GM12875 (cell line): ENCODE results near the gene FAM107B.

Source experiments
- H3K4me3 ChIP-seq: one replicate; pipeline ENCODE4 v1.5.1; 2011; ENCODE audit warnings: low read depth, low read length, control low read depth
- TF ChIP-seq, protein P1 (sequence below): IDR thresholded peaks from 2 replicates; pipeline ENCODE4 v1.5.1; 2011; ENCODE audit warnings: low read depth, mild to moderate bottlenecking, control low read depth, inconsistent platforms, low read length, moderate library complexity, borderline replicate concordance; ENCODE audit not compliant: insufficient read depth

Gene FAM107B

DNA sequence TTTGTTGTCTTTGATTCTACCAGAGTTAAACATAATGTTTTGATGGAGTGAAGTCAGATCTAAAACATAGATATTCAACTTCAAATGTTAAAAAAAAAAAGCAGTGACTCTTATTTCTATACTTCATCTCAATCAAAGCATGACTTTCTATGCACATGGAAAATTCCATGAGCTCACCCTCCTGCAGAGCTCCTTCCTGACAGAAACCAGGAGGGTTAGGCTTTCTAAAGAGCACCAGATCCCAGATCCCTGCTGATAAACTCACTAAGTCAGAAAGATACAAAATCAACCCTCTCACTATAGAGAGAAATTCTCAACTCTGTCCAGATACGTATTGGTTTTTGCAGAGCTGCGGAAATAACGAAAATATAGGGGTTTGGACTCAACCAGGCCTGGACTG is 122.6 kb downstream of the FAM107B start:
- TF ChIP-seq, protein P1, sequence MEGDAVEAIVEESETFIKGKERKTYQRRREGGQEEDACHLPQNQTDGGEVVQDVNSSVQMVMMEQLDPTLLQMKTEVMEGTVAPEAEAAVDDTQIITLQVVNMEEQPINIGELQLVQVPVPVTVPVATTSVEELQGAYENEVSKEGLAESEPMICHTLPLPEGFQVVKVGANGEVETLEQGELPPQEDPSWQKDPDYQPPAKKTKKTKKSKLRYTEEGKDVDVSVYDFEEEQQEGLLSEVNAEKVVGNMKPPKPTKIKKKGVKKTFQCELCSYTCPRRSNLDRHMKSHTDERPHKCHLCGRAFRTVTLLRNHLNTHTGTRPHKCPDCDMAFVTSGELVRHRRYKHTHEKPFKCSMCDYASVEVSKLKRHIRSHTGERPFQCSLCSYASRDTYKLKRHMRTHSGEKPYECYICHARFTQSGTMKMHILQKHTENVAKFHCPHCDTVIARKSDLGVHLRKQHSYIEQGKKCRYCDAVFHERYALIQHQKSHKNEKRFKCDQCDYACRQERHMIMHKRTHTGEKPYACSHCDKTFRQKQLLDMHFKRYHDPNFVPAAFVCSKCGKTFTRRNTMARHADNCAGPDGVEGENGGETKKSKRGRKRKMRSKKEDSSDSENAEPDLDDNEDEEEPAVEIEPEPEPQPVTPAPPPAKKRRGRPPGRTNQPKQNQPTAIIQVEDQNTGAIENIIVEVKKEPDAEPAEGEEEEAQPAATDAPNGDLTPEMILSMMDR, result no peak
- H3K4me3 ChIP-seq, result no peak overlapping the region

DNA sequence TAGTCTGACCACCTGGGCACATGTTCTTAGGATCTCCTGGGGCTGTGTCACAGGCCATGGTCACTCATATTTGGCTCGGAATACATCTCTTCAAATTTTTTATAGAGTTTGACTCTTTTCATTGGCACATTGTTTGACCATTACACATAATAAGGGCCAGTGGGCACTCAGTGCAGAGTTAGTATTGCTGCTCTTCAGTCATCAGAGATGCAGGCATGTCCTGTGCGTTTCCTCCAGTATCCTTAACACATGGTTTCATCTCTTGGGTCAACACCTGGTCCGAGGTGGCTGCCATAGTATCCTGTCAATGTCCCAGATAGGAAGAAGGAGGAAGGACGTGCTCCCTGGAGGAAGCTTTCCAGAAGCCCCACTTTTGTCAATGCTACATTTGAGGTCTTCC is 125.0 kb downstream of the FAM107B start:
- TF ChIP-seq, protein P1, result no peak
- H3K4me3 ChIP-seq, result no peak overlapping the region

DNA sequence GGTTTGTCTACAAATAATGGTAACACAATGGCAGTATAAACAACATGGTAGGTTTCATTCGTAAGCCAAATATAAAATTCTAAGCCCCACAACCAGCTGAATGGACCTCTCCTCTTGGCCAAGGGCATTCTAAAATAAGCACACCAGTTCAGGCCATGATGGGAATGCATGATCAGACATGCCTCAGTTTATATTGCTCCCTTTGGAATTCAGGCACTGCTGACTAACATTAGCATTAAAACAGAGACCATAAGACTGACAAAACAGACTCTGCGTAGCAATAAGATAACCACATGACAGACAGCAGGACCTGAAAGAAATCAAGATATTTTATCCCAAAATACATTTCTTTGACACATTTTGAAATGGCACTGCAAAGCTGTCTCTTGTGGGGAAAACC is 125.8 kb downstream of the FAM107B start:
- TF ChIP-seq, protein P1, result no peak
- no peak overlapping the region for H3K4me3 ChIP-seq

DNA sequence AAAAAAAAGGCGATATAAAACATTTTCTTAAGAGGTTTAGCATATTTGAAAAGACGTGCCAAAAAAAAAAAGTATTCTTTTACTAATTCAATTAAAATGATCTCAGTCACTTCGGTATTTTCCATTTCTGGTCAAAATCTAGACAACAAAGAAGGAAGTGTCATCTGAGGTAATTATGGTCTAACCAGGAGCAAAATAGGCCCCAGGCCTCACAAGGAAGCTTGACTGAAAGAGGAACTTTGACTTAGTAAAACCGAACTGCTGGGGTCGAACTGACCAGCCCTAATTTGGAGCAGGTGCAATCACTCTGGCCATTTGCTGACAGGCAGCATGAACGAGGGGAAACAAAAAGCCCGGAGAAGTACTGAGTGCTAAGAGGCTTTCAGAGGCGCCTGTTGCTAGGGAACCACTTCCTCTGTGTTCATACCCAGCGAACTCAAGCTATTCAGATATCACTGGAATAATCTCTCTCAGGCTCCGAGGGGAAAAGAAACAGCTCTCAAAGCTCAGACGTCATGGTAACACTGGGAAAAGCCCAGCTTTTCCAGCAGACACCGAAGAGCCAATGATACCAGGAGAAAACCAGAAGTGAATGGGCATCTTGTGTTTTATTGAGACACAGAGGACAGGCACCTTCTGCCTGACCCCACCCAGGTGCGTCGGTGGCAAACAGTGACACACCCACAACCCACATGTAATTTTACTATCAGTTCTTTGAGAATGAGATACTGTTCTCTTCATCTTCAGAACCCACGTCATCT is 126.5 kb downstream of the FAM107B start:
- TF ChIP-seq, protein P1, result no peak
- peak overlapping the region; percentile 23 for H3K4me3 ChIP-seq

DNA sequence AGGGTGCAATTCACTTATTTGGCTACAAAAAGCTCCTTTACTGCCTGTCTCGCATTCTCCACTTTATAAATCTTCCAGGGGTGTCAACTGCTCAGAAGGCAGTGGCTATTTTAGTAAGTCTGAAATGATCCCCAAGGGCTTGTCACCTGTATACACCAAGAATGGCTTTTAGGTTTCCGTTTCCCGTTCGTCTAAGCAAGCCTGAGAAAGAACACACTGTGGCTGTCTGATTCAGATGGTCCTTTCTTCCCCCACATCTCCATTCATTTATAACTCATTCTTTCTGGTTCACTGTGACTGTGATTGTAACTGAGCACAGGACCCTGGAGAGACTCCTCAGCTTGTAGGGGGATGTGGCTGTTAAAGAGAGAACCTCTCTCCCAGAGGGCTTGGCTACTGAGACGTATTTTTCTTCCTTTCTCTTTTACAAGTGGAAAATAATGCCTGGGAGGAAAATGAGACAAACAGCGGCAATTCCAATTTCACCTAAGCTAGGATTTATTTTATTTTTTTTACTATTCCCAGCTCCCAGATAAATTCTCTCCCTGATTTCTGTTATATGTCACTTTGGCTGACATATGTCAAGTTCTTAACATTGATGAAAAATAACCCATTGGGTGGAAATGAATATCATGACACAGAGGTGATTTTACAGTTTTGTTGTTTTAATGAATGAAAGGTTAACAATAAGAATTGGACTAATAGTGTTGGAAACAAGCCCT is 129.3 kb downstream of the FAM107B start:
- TF ChIP-seq, protein P1, result no peak
- H3K4me3 ChIP-seq, result no peak overlapping the region

DNA sequence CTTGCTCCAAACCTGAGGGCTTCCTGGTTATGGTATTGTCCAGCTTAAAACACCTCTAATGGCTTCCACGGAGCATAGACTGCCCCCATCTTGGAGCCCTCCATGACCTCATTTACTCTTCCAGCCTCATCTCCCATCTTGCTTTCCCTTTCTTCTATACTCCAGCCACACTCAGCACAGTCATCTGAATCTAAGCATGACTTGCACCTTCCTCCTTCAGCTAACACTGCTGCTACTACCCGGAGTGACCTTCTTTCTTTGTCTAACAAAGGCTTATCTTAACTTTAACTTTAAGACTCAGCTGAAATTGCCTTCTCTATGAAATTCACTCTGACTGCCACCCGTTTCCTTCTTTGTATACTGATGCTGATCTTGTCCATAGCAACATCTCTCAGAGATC is 135.1 kb downstream of the FAM107B start:
- no peak overlapping the region for H3K4me3 ChIP-seq
- TF ChIP-seq, protein P1, result no peak
